OCI-LY1 (cell line): ENCODE measurements around the gene MYLK2.

ENCODE experiments used
- H2AFZ ChIP-seq: fragments of 200-600 bp; sonication (generic), shearing (Covaris generic); 2 replicates; pipeline ENCODE4 v1.6.0; 2014; ENCODE audit warnings: antibody characterized with exemption, mild to moderate bottlenecking, low read length
- H3F3A ChIP-seq: fragments of 200-600 bp; sonication (generic), shearing (Covaris generic); 2 replicates; pipeline ENCODE4 v1.6.0; 2014; ENCODE audit warnings: mild to moderate bottlenecking, antibody characterized with exemption, low read length, moderate library complexity; ENCODE audit not compliant: insufficient read depth
- H3K27ac ChIP-seq: fragments of 200-600 bp; sonication (generic); 2 replicates; pipeline ENCODE4 v1.5.1; 2014; ENCODE audit warnings: low read length, mixed run types, mild to moderate bottlenecking, low read depth; ENCODE audit not compliant: poor library complexity, severe bottlenecking
- H3K27me3 ChIP-seq: fragments of 200-600 bp; sonication (generic); 2 replicates; pipeline ENCODE4 v1.6.0; 2014; ENCODE audit warnings: antibody characterized with exemption, mild to moderate bottlenecking, low read length, moderate library complexity; ENCODE audit not compliant: insufficient read depth
- H3K36me3 ChIP-seq: fragments of 200-600 bp; sonication (generic); 2 replicates; pipeline ENCODE4 v1.6.1; 2014; ENCODE audit warnings: mild to moderate bottlenecking, antibody characterized with exemption, low read length, moderate library complexity, mixed read lengths; ENCODE audit not compliant: insufficient read depth
- H3K4me1 ChIP-seq: fragments of 200-600 bp; sonication (generic); 2 replicates; pipeline ENCODE4 v1.5.1; 2014; ENCODE audit warnings: mild to moderate bottlenecking, low read length, moderate library complexity; ENCODE audit not compliant: insufficient read depth, severe bottlenecking
- H3K4me2 ChIP-seq: fragments of 200-600 bp; sonication (generic), shearing (Covaris generic); 2 replicates; pipeline ENCODE4 v1.6.1; 2014; ENCODE audit warnings: low read length
- H3K4me3 ChIP-seq: fragments of 200-600 bp; sonication (generic); 2 replicates; pipeline ENCODE4 v1.5.1; 2014; ENCODE audit warnings: low read length, low read depth, mild to moderate bottlenecking, mixed read lengths; ENCODE audit not compliant: poor library complexity, severe bottlenecking
- H3K79me2 ChIP-seq: fragments of 200-600 bp; shearing (Covaris generic); 2 replicates; pipeline ENCODE4 v1.6.1; 2016; ENCODE audit warnings: mixed run types, low read length, mixed read lengths; ENCODE audit not compliant: insufficient read depth
- H3K9ac ChIP-seq: fragments of 200-600 bp; sonication (generic), shearing (Covaris generic); 2 replicates; pipeline ENCODE4 v1.6.1; 2014; ENCODE audit warnings: mild to moderate bottlenecking, low read length, mixed read lengths
- H3K9me2 ChIP-seq: fragments of 200-600 bp; sonication (generic), shearing (Covaris generic); 2 replicates; pipeline ENCODE4 v1.6.1; 2014; ENCODE audit warnings: low read depth, mild to moderate bottlenecking, low read length, mixed read lengths
- H3K9me3 ChIP-seq: fragments of 200-600 bp; shearing (Covaris generic); 2 replicates; pipeline ENCODE4 v1.6.1; 2014; ENCODE audit warnings: low read length, mixed read lengths
- H4K20me1 ChIP-seq: fragments of 200-600 bp; sonication (generic), shearing (Covaris generic); 2 replicates; pipeline ENCODE4 v1.6.0; 2016; ENCODE audit warnings: mild to moderate bottlenecking, low read length; ENCODE audit not compliant: insufficient read depth
- EZH2 ChIP-seq: fragments of 200-600 bp; sonication (generic), shearing (Covaris generic); IDR thresholded peaks from 2 replicates; pipeline ENCODE4 v1.8.0; 2017; ENCODE audit warnings: borderline replicate concordance, mixed run types, mild to moderate bottlenecking, antibody characterized with exemption, low read length, moderate library complexity, mixed read lengths
- TF ChIP-seq, protein P1 (sequence below): fragments of 200-600 bp; sonication (generic), shearing (Covaris generic); IDR thresholded peaks from 2 replicates; pipeline ENCODE4 v1.5.1; 2017; ENCODE audit warnings: mild to moderate bottlenecking, antibody characterized with exemption, low read length, moderate library complexity, mixed read lengths

Gene MYLK2

DNA sequence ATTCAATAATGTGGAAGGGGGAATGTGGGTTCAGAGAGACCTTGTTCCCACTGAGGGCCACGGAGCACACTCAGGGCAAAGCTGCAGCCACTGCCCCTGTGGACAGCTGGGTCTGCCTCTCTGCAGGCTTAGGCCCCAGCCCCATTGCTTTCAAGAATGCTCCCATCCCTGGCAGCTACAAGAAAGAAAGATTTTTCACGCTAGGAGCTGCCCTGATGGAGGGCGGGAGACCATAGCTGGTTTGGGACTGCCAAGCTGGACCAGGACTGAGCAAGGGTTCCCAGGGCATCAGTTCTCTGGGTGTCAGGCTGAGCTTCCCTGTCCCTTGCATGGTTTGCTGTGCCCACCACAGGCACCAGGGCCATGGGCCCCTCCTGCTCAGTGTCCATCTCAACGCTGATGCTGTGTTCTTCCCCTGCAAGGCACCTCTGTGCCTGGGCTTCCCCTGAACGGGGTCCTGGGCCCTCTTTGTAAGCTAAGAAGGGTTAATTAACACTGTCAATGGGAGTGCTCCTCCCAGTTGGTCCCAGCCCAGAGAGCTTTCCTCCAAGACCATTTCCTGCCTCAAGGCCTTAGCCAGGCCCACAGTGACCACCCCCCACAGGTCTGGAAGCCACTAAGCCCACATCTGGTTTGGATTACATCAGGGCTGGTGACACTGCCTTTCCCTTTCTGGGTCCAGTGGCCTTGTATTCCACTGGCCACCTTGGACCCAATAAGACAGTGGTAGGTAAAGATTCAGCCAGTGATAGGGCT, 17.9 kb downstream of the MYLK2 start:
- no peak overlapping the region for H2AFZ ChIP-seq
- TF ChIP-seq, protein P1, sequence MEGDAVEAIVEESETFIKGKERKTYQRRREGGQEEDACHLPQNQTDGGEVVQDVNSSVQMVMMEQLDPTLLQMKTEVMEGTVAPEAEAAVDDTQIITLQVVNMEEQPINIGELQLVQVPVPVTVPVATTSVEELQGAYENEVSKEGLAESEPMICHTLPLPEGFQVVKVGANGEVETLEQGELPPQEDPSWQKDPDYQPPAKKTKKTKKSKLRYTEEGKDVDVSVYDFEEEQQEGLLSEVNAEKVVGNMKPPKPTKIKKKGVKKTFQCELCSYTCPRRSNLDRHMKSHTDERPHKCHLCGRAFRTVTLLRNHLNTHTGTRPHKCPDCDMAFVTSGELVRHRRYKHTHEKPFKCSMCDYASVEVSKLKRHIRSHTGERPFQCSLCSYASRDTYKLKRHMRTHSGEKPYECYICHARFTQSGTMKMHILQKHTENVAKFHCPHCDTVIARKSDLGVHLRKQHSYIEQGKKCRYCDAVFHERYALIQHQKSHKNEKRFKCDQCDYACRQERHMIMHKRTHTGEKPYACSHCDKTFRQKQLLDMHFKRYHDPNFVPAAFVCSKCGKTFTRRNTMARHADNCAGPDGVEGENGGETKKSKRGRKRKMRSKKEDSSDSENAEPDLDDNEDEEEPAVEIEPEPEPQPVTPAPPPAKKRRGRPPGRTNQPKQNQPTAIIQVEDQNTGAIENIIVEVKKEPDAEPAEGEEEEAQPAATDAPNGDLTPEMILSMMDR, result no peak
- TF ChIP-seq EZH2, result no peak
- H3K9me3 ChIP-seq, result no peaks in the 10 kb centered on the region
- no peak overlapping the region for H3K4me3 ChIP-seq
- H3K27ac ChIP-seq, result no peak overlapping the region
- H3F3A ChIP-seq, result no peaks in the 10 kb centered on the region
- no peak overlapping the region for H3K4me2 ChIP-seq
- no peaks in the 10 kb centered on the region for H3K36me3 ChIP-seq
- no peaks in the 10 kb centered on the region for H3K9me2 ChIP-seq
- no peaks in the 10 kb centered on the region for H3K27me3 ChIP-seq
- no peaks in the 10 kb centered on the region for H3K4me1 ChIP-seq
- H3K79me2 ChIP-seq, result no peaks in the 10 kb centered on the region
- H4K20me1 ChIP-seq, result no peaks in the 10 kb centered on the region
- H3K9ac ChIP-seq, result no peak overlapping the region

DNA sequence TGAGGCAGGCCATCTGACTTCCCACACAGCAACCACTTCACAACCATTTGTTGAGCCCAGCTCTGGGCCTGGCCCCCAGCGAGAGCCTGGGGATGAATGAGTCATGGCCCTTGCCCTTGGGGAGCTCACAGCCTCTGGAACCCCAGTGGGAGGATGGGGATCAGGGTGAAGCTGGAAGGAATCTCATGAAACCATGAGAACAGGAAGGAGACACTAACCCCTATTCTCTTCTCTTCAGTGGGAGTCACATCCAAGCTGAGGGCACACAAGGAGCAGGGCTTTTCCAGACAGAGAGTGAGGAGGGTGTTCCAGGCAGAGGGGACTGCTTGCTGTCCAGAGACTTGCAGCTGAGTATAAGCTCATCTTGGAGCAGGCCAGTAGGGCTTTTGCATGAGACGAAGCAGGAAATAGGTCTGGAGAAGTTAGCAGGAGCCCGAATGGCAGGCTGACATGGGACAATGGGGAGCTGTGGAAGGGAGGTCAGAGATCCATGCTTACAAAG, 18.8 kb downstream of the MYLK2 start:
- TF ChIP-seq EZH2, result no peak
- TF ChIP-seq, protein P1, result no peak
- H3K9me2 ChIP-seq, result no peaks in the 10 kb centered on the region
- H3K9ac ChIP-seq, result no peak overlapping the region
- no peak overlapping the region for H3K27ac ChIP-seq
- H2AFZ ChIP-seq, result no peak overlapping the region
- H3K4me1 ChIP-seq, result no peaks in the 10 kb centered on the region
- no peaks in the 10 kb centered on the region for H4K20me1 ChIP-seq
- no peak overlapping the region for H3K4me2 ChIP-seq
- H3K9me3 ChIP-seq, result no peaks in the 10 kb centered on the region
- no peaks in the 10 kb centered on the region for H3K36me3 ChIP-seq
- H3K4me3 ChIP-seq, result no peak overlapping the region
- H3F3A ChIP-seq, result no peaks in the 10 kb centered on the region
- no peaks in the 10 kb centered on the region for H3K27me3 ChIP-seq
- no peaks in the 10 kb centered on the region for H3K79me2 ChIP-seq

DNA sequence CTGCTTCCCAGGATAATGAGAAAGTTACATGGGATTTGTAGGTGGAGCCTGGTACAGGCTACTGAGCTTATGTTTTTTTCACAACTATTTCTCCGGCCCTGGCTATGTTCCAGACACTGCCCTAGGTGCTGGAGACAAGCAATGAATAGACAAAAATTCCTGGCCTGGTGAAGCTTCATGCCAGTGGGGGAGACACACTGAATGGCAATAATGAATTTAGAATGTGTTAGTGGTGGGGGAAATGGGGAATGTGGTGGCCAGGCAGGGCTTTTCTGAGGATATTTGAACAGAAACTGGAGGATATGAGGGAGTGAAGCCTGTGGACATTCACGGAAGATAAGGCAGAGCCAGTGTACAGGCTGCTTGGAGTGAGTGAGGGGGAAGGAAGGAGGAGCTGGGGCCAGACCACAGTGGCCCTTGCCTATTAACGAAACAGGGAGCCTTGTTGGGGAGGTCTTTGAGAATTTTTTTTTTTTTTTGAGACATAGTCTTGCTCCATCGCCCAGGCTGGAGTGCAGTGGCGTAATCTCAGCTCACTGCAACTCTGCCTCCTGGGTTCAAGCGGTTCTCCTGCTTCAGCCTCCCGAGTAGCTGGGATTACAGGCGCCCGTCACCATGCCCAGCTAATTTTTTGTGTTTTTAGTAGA, 19.6 kb downstream of the MYLK2 start:
- Histone ChIP-seq H3K27ac (no peak overlapping the region), H3K4me2 (no peak overlapping the region), H3F3A (no peaks in the 10 kb centered on the region), H4K20me1 (no peaks in the 10 kb centered on the region), H3K9me3 (no peaks in the 10 kb centered on the region), H3K4me1 (no peaks in the 10 kb centered on the region), H3K4me3 (no peak overlapping the region), H3K79me2 (no peaks in the 10 kb centered on the region), H2AFZ (no peak overlapping the region), H3K9me2 (no peaks in the 10 kb centered on the region), H3K27me3 (no peaks in the 10 kb centered on the region), H3K9ac (no peak overlapping the region), H3K36me3 (no peaks in the 10 kb centered on the region)
- no peak for TF ChIP-seq EZH2
- TF ChIP-seq, protein P1, result no peak
